IMR-90 (cell line): ENCODE data around the gene ORC4. TPM values are rescaled to one million over a fixed set of nuclear protein-coding genes. Genes with fewer than 3 reads are reported as not detected.
"Not testable (repeated sequence)": the region's sequence is repeated elsewhere in the genome, so short reads cannot be mapped to it uniquely, and the experiment has no call there.

ENCODE experiments used
- ATAC-seq: fragments of 200-7000 bp; cut with Tn5 transposase; 2 replicates; pipeline ENCODE4 v1.9.1; 2020; ENCODE audit warnings: low read depth, mild to moderate bottlenecking, moderate library complexity
- BruUV-seq: library from RNA; stranded (reverse); fragments of 400-500 nt; replicated peaks from 2 replicates; lab custom pipeline; 2021; lab: Mats Ljungman, UMichigan
- CTCF ChIA-PET: fragments of 300-600 bp; formaldehyde crosslinking; extraction: SDS; loops from one replicate; lab custom pipeline; 2021; ENCODE audit warnings: antibody characterized with exemption; lab: Yijun Ruan, JAX
- POLR2A ChIA-PET: fragments of 300-600 bp; sonication (Branson Sonifier 250); formaldehyde crosslinking; loops from one replicate; lab custom pipeline; 2022; ENCODE audit warnings: antibody characterized with exemption; ENCODE audit not compliant: unreplicated experiment; lab: Charles Lee
- DNase-seq: peaks from one replicate; pipeline ENCODE4 v3.0.0; 2013
- H2AFZ ChIP-seq: replicated peaks from 2 replicates; pipeline ENCODE3; 2013; ENCODE audit warnings: low read length, mild to moderate bottlenecking; ENCODE audit not compliant: poor library complexity
- H2AK5ac ChIP-seq: 2 replicates; pipeline ENCODE4 v1.6.1; 2013; ENCODE audit warnings: low read depth, low read length, inconsistent platforms
- H2AK9ac ChIP-seq: replicated peaks from 2 replicates; pipeline ENCODE3; 2013; ENCODE audit warnings: mild to moderate bottlenecking, low read depth, low read length, moderate library complexity; ENCODE audit not compliant: poor library complexity
- H2BK120ac ChIP-seq: 2 replicates; pipeline ENCODE4 v1.6.1; 2013; ENCODE audit warnings: low read depth, low read length, inconsistent platforms
- H2BK15ac ChIP-seq: 3 replicates; pipeline ENCODE4 v1.6.1; 2013; ENCODE audit warnings: low read depth, low read length, inconsistent platforms
- H2BK20ac ChIP-seq: 2 replicates; pipeline ENCODE4 v1.6.1; 2013; ENCODE audit warnings: low read depth, mild to moderate bottlenecking, inconsistent platforms, low read length, moderate library complexity
- H2BK5ac ChIP-seq: 2 replicates; pipeline ENCODE4 v1.6.1; 2013; ENCODE audit warnings: mild to moderate bottlenecking, low read depth, low read length, inconsistent platforms; ENCODE audit not compliant: poor library complexity, severe bottlenecking
- H3K14ac ChIP-seq: replicated peaks from 2 replicates; pipeline ENCODE4 v1.6.1; 2013; ENCODE audit warnings: low read depth, low read length, inconsistent platforms
- H3K18ac ChIP-seq: 2 replicates; pipeline ENCODE4 v1.6.1; 2013; ENCODE audit warnings: low read depth, low read length, control low read depth
- H3K23ac ChIP-seq: 2 replicates; pipeline ENCODE4 v1.6.1; 2013; ENCODE audit warnings: low read depth, low read length, inconsistent platforms
- H3K27ac ChIP-seq: 2 replicates; pipeline ENCODE4 v1.5.1; 2013; ENCODE audit warnings: mild to moderate bottlenecking, control low read depth, low read length; ENCODE audit not compliant: insufficient read depth
- H3K27me3 ChIP-seq: 2 replicates; pipeline ENCODE4 v1.6.1; 2013; ENCODE audit warnings: low read length; ENCODE audit not compliant: control insufficient read depth, insufficient read depth
- H3K36me3 ChIP-seq: 2 replicates; pipeline ENCODE4 v1.6.1; 2013; ENCODE audit warnings: low read length, mixed read lengths; ENCODE audit not compliant: control insufficient read depth, insufficient read depth
- H3K4ac ChIP-seq: 2 replicates; pipeline ENCODE4 v1.6.1; 2013; ENCODE audit warnings: low read depth, low read length, inconsistent platforms
- H3K4me1 ChIP-seq: 2 replicates; pipeline ENCODE4 v1.6.1; 2013; ENCODE audit warnings: low read length, mixed read lengths; ENCODE audit not compliant: control insufficient read depth, insufficient read depth
- H3K4me2 ChIP-seq: 2 replicates; pipeline ENCODE4 v1.6.1; 2013; ENCODE audit warnings: low read depth, mild to moderate bottlenecking, control low read depth, low read length, moderate library complexity
- H3K4me3 ChIP-seq: 2 replicates; pipeline ENCODE4 v1.5.1; 2013; ENCODE audit warnings: low read depth, mild to moderate bottlenecking, control low read depth, low read length, moderate library complexity; ENCODE audit not compliant: insufficient read depth
- H3K56ac ChIP-seq: 2 replicates; pipeline ENCODE4 v1.6.1; 2013; ENCODE audit warnings: low read length, inconsistent platforms; ENCODE audit not compliant: insufficient read depth; ENCODE audit errors: extremely low read depth
- H3K79me1 ChIP-seq, 2 experiments: 2 replicates each; pipeline ENCODE4 v1.6.1; 2013; ENCODE audit warnings: low read length in 2 of 2, inconsistent platforms in 1 of 2, low read depth in 1 of 2
- H3K9ac ChIP-seq: 2 replicates; pipeline ENCODE4 v1.6.1; 2013; ENCODE audit warnings: low read depth, low read length, control low read depth
- H3K9me1 ChIP-seq: 2 replicates; pipeline ENCODE4 v1.6.1; 2013; ENCODE audit warnings: low read length, inconsistent platforms; ENCODE audit not compliant: insufficient read depth
- H3K9me3 ChIP-seq: 2 replicates; pipeline ENCODE4 v1.6.1; 2013; ENCODE audit warnings: low read length; ENCODE audit not compliant: control insufficient read depth, insufficient read depth
- H4K20me1 ChIP-seq: 2 replicates; pipeline ENCODE4 v1.6.1; 2013; ENCODE audit warnings: low read length, inconsistent platforms; ENCODE audit not compliant: insufficient read depth
- H4K5ac ChIP-seq: 2 replicates; pipeline ENCODE4 v1.6.1; 2013; ENCODE audit warnings: mild to moderate bottlenecking, low read depth, low read length, control low read depth
- H4K8ac ChIP-seq, 2 experiments: 2 replicates each; pipeline ENCODE4 v1.6.1; 2013; ENCODE audit warnings: low read depth in 2 of 2, low read length in 2 of 2, control low read depth in 1 of 2, inconsistent platforms in 1 of 2
- H4K91ac ChIP-seq: 2 replicates; pipeline ENCODE4 v1.6.1; 2013; ENCODE audit warnings: low read depth, low read length, inconsistent platforms; ENCODE audit not compliant: insufficient read depth
- BHLHE40 ChIP-seq: fragments of 150-350 bp; IDR thresholded peaks from 2 replicates; pipeline ENCODE4 v1.6.1; 2016; ENCODE audit warnings: mild to moderate bottlenecking, low read depth, low read length
- CHD1 ChIP-seq: IDR thresholded peaks from 2 replicates; pipeline ENCODE4 v1.6.1; 2012; ENCODE audit warnings: low read depth, low read length, improper control_type of control experiment
- MAFK ChIP-seq: IDR thresholded peaks from 2 replicates; pipeline ENCODE4 v1.6.1; 2012; ENCODE audit warnings: low read depth, low read length, improper control_type of control experiment
- MAZ ChIP-seq: IDR thresholded peaks from 2 replicates; pipeline ENCODE4 v1.6.1; 2012; ENCODE audit warnings: low read depth, mild to moderate bottlenecking, low read length, improper control_type of control experiment, moderate library complexity, borderline replicate concordance
- RCOR1 ChIP-seq: IDR thresholded peaks from 2 replicates; pipeline ENCODE4 v1.6.1; 2012; ENCODE audit warnings: mild to moderate bottlenecking, low read length, improper control_type of control experiment; ENCODE audit not compliant: insufficient replicate concordance
- WGBS, 2 experiments: methylation state at CpG; one replicate each; pipeline versions ENCODE4 v1.1.5 to v1.1.7; 2013; ENCODE audit warnings: missing lambda C conversion rate in 2 of 2; ENCODE audit not compliant: insufficient read length in 1 of 2; ENCODE audit errors: extremely low coverage in 2 of 2; 5-methylcytosine and 5-hydroxymethylcytosine counted together
- dilution Hi-C: fragments of 300-500 bp; cut with HindIII; formaldehyde crosslinking; loops from one replicate; pipeline ENCODE4 v1.14.3; 2018; ENCODE audit warnings: low sequenced_read_pairs; ENCODE audit not compliant: unreplicated experiment
- in situ Hi-C: fragments of 300-500 bp; cut with MboI; formaldehyde crosslinking; loops from 3 replicates; pipeline ENCODE4 v1.14.3; 2019; ENCODE audit warnings: low sequenced_read_pairs, inconsistent platforms, mixed read lengths
- intact Hi-C: fragments of 100-400 bp; cut with micrococcal nuclease; formaldehyde crosslinking; loops from 2 replicates; pipeline ENCODE4 v1.10.0; 2022
- polyA plus RNA-seq, 3 experiments: library from polyadenylated mRNA; depleted of rRNA; stranded (reverse); fragments of >200 nt; gene quantifications; 2 replicates each; pipeline ENCODE4 v1.2.3, GENCODE V29; 2012; ENCODE audit warnings: low replicate concordance in 1 of 3
- total RNA-seq: library from RNA; depleted of rRNA; stranded (reverse); fragments of >200 nt; gene quantifications from 2 replicates; pipeline ENCODE4 v1.2.3, GENCODE V29; 2012
- TF ChIP-seq, protein P1 (sequence below): conservative IDR thresholded peaks from 2 replicates; pipeline ENCODE4 v1.5.1; 2012; ENCODE audit warnings: mild to moderate bottlenecking, low read depth, low read length, improper control_type of control experiment

Gene ORC4
- total and polyA plus RNA-seq, 2 of the 4 experiments (the other 2 are of a cell fraction) = 20.6 to 23.5 TPM

DNA sequence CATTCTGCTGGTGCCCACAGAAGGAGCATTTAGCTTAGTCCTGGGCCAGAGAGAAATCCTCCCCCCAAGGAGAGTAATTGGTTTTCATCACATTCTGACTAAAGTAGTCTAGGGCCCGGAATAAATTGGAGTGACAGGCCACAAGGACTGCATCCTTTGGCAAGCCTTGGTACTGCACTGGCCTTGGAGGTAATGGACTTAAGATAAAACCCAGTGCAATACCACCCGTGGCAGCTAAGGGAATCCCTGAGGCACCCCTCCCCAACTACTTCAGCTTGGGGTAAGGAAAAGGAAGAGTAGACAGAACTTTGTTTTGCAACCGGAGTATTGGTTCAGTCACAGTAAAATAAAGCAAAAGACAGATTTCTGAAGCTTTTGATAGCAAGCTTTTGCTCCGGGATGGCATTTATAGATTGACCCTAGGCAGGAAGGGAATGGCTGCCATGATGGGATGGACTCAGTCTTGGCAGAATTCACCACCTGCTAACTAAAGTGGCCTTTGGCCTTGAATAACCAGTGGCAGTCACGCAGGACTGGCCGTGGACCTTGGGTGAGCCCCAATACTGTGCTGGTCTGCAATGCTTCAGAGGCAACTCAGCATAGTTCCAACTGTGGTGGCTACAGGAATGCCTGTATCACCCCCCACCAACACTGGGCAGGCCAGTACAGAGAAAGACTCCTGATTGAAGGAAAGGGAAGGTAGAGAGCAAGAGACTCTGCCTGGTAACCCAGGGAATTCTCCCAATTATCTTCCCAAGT lies 14.1 kb downstream of the ORC4 start:
- no CpG with 5 or more reads among the region's 6 CpGs for WGBS, 2 experiments
- Histone ChIP-seq H3K4ac (no peak overlapping the region), H2BK5ac (no peak overlapping the region), H3K36me3 (no peaks in the 10 kb centered on the region), H3K18ac (no peak overlapping the region), H3K4me2 (no peak overlapping the region), H3K9me1 (no peaks in the 10 kb centered on the region), H3K23ac (no peak overlapping the region), H4K91ac (no peak overlapping the region), H4K5ac (no peak overlapping the region), H2BK120ac (no peak overlapping the region), H3K27me3 (no peaks in the 10 kb centered on the region), H3K27ac (no peak overlapping the region), H3K79me1 (peaks cover 18 to 34% of the 10 kb centered on the region in 2 experiments), H4K8ac (no peak overlapping the region), H2BK20ac (no peak overlapping the region), H4K20me1 (no peaks in the 10 kb centered on the region; the same call in none of the 2 replicates), H3K56ac (no peak overlapping the region), H3K14ac (no peak overlapping the region), H2AK9ac (no peak overlapping the region), H3K9me3 (no peaks in the 10 kb centered on the region), H2AK5ac (no peak overlapping the region), H2BK15ac (no peak overlapping the region), H3K4me3 (no peak overlapping the region), H2AFZ (no peak overlapping the region), H3K9ac (no peak overlapping the region), H3K4me1 (no peaks in the 10 kb centered on the region)
- dilution Hi-C loops = no loop called here
- in situ Hi-C loops = no loop called here
- CTCF ChIA-PET = no interaction called here
- ATAC-seq = no peak
- intact Hi-C loops = no loop called here
- TF ChIP-seq RCOR1 = no peak
- no peak for TF ChIP-seq BHLHE40
- TF ChIP-seq MAFK = no peak
- no peak for TF ChIP-seq MAZ
- no peak for TF ChIP-seq CHD1
- TF ChIP-seq, protein P1, sequence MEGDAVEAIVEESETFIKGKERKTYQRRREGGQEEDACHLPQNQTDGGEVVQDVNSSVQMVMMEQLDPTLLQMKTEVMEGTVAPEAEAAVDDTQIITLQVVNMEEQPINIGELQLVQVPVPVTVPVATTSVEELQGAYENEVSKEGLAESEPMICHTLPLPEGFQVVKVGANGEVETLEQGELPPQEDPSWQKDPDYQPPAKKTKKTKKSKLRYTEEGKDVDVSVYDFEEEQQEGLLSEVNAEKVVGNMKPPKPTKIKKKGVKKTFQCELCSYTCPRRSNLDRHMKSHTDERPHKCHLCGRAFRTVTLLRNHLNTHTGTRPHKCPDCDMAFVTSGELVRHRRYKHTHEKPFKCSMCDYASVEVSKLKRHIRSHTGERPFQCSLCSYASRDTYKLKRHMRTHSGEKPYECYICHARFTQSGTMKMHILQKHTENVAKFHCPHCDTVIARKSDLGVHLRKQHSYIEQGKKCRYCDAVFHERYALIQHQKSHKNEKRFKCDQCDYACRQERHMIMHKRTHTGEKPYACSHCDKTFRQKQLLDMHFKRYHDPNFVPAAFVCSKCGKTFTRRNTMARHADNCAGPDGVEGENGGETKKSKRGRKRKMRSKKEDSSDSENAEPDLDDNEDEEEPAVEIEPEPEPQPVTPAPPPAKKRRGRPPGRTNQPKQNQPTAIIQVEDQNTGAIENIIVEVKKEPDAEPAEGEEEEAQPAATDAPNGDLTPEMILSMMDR = no peak
- POLR2A ChIA-PET = no interaction called here
- BruUV-seq = no TSS peak
- DNase-seq = no peak

DNA sequence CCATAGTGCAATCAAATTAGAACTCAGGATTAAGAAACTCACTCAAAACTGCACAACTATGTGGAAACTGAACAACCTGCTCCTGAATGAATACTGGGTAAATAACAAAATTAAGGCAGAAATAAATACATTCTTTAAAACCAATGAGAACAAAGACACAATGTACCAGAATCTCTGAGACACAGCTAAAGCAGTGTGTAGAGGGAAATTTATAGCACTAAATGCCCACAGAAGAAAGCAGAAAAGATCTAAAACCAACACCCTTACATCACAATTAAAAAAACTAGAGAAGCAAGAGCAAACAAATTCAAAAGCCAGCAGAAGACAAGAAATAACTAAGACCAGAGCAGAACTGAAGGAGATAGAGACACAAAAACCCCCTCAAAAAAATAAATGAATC lies 18.1 kb downstream of the ORC4 start:
- H2BK20ac ChIP-seq, H3K23ac ChIP-seq, dilution Hi-C loops, H3K9me3 ChIP-seq, H3K4me3 ChIP-seq, H2AK9ac ChIP-seq, H2BK120ac ChIP-seq, H3K36me3 ChIP-seq, H2BK15ac ChIP-seq, H3K9ac ChIP-seq, H2AFZ ChIP-seq, H3K4me2 ChIP-seq, H3K27ac ChIP-seq, H3K18ac ChIP-seq, intact Hi-C loops, BruUV-seq, H3K9me1 ChIP-seq, H4K91ac ChIP-seq, H2AK5ac ChIP-seq, H3K4ac ChIP-seq, H3K4me1 ChIP-seq, POLR2A ChIA-PET, H3K56ac ChIP-seq, H4K8ac ChIP-seq, DNase-seq, H4K20me1 ChIP-seq, in situ Hi-C loops, H2BK5ac ChIP-seq, H4K5ac ChIP-seq, H3K14ac ChIP-seq, ATAC-seq, H3K27me3 ChIP-seq: not testable (repeated sequence)
- peaks cover 18 to 32% of the 10 kb centered on the region in 2 experiments for H3K79me1 ChIP-seq
- CTCF ChIA-PET = interaction anchor here (0.6 kb wide), 1 partner anchor 375 kb away, joined by 3 read pairs; no protein-coding TSS in a partner anchor
